ENCODE measurements around the gene BTBD8.

The BTBD8 gene

GRCh38 chr1:92095874-92096273 is 15.7 kb downstream of the BTBD8 start:
- no peak for TF ChIP-seq CTCF (conservative IDR thresholded peaks at IDR 0.05)
- H3K27ac ChIP-seq = no peak overlapping the region

- no peak for TF ChIP-seq CTCF (conservative IDR thresholded peaks at IDR 0.05)
- no peak overlapping the region for H3K27ac ChIP-seq
Observed at GRCh38 chr1:92096317-92096716, 16.2 kb downstream of the BTBD8 start.

- no peak overlapping the region for H3K27ac ChIP-seq
- TF ChIP-seq CTCF (conservative IDR thresholded peaks at IDR 0.05) = no peak
Observed at GRCh38 chr1:92105546-92106081, 25.5 kb downstream of the BTBD8 start.

GRCh38 chr1:92108631-92109030 is 28.5 kb downstream of the BTBD8 start:
- TF ChIP-seq CTCF (conservative IDR thresholded peaks at IDR 0.05) = no peak
- H3K27ac ChIP-seq = no peak overlapping the region

- TF ChIP-seq CTCF (conservative IDR thresholded peaks at IDR 0.05) = no peak
- H3K27ac ChIP-seq = no peak overlapping the region
Observed at GRCh38 chr1:92117526-92117925, 37.4 kb downstream of the BTBD8 start.

- no peak overlapping the region for H3K27ac ChIP-seq
- TF ChIP-seq CTCF (conservative IDR thresholded peaks at IDR 0.05) = no peak
Observed at GRCh38 chr1:92118826-92119225, 38.7 kb downstream of the BTBD8 start.

- TF ChIP-seq CTCF (conservative IDR thresholded peaks at IDR 0.05) = no peak
- no peak overlapping the region for H3K27ac ChIP-seq
Observed at GRCh38 chr1:92123868-92124267, 43.7 kb downstream of the BTBD8 start.
